Left renal cortex interstitium (tissue), 4 donors: Measurements from ENCODE around the gene GRAMD4. TPM values are rescaled to one million over a fixed set of nuclear protein-coding genes. Genes with fewer than 3 reads are reported as not detected.

Experiments used
- DNase-seq, 4 donors: peaks; one replicate each; pipeline ENCODE4 v3.0.0-alpha.2; 2013; ENCODE audit warnings: low read depth in 4 of 4, low spot score in 2 of 4, missing footprints in 1 of 4
- polyA plus RNA-seq, 4 donors: library from polyadenylated mRNA; unstranded; fragments of 120-200 nt; gene quantifications; one replicate each; pipeline ENCODE4 v1.2.1, GENCODE V29; 2013; ENCODE audit not compliant: insufficient read length in 4 of 4

Gene GRAMD4
- polyA plus RNA-seq, 4 donors: 18.5 to 25.1 (median 22.0) TPM

- DNase-seq: no peak
Observed at GRCh38 chr22:46679706-46680269, 59.6 kb downstream of the GRAMD4 start.

- no peak for DNase-seq
Observed at GRCh38 chr22:46681010-46681409, 60.8 kb downstream of the GRAMD4 start.

DNA sequence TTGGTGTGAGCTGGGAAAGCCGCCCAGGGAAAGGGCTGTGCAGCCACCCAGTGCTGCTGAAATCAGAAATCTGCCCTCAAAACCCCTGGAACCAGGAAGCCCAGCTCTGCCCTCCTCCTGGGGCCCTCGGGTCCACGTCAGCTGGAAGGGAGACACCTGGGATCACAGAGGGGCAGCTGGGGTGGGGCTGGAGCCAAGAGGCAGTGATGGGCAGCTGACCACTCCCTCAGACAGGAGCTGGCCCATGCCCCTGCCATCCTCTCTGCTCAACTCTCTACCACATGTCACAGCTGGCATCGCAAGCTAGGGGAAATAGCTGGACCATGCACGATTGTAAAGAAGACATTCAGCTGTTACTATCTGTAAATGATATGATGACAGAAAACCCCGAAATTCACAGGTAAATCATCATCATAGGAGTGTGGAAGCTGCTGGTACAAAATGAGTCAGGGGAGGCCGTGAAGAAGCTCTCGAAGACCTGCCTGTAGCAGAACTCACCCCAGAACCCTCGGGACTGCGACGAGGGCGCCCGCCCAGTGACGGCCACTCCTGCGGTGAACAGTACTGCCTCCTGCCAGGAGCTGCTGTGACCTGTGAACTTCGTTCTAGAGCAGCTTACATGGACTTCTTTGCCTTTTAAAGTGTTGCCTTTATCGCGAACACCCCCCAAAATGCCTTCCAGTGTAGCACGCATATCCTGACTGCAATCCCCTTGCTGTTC lies 62.0 kb downstream of the GRAMD4 start:
- DNase-seq: no peak

GRCh38 chr22:46684706-46685105 lies 64.5 kb downstream of the GRAMD4 start:
- no peak for DNase-seq

DNA sequence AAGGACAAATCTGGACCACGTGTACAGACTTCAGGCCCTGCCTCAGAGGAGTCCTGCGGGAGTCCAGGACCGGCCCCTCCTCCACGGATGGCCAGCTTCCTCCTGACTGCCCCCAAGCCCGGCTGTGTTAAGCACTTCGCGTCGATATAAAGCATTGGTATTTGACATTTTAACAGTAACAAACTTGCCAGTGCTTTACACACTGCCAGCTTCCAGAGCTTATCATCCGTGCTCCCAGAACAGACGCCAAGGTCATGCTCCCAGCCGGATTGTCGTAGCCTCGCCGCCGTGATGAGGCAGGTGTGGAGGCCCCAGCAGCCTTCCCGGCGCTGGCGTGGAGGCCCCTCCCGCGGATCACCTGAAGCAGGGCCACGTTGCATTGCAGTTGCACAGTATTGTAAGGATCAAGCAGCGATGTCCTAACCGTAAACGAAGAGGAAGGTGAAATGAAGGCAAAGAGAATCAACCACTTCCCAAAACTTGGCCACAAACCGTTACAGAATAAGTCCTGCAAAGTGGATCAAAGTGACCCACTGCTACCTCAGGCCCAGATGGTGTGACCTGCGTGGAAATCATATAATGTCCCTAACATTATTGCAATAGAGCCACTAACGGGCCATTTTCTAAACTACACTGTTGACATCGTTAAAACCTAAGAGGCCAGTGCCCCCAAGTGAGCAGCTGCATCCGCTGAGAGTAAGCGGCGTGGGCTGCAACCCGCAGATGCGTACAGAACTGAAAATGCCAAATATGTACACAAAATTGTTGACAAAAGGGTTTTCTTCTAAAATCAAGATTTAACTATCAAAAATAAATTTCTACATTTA lies 66.2 kb downstream of the GRAMD4 start:
- no peak for DNase-seq

- DNase-seq: no peak
Observed at GRCh38 chr22:46687048-46687444, 66.9 kb downstream of the GRAMD4 start.

- DNase-seq: no peak
Observed at GRCh38 chr22:46687460-46687859, 67.3 kb downstream of the GRAMD4 start.

DNA sequence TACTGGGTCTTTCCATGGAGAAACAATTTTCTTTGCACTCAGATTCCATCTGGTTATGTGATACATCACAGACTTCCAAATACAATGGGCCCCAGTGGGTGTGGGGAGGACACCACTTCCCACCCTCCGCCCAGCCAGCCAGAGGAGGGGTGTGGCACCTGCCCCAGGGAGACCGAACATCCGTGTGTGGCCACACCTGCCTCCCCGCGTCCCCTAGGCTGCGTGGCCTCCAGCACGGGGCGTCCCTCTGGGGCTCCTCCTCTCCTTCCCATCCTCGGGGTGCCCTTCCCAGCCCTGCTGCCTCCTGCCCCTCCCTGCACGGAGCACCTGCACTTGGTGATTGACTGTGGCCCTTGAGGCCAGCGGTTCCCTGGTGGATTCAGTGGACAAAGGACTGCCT lies 68.8 kb downstream of the GRAMD4 start:
- no peak for DNase-seq

- DNase-seq: no peak
Observed at GRCh38 chr22:46690146-46690545, 70.0 kb downstream of the GRAMD4 start.

DNA sequence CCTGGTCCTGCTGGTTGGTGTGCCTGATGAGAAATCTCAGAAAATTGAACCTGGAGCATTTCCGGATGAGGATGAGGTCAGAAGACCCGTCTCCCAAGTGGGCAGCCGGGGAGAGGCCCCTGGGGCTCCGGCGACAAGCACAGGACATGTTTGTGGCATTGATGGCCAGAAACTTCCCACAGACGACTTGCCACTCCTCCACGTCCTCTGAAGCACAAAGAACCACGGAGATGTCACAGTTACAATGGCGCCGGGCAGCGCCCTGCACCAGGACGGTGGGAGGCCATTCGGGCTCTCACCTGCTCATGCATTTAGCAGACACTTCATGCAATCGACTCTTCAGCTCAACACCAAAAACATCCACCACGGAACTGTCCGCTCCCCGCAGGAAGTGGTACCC lies 71.4 kb downstream of the GRAMD4 start:
- no peak for DNase-seq

GRCh38 chr22:46693634-46694415 lies 73.6 kb downstream of the GRAMD4 start:
- no peak for DNase-seq

DNA sequence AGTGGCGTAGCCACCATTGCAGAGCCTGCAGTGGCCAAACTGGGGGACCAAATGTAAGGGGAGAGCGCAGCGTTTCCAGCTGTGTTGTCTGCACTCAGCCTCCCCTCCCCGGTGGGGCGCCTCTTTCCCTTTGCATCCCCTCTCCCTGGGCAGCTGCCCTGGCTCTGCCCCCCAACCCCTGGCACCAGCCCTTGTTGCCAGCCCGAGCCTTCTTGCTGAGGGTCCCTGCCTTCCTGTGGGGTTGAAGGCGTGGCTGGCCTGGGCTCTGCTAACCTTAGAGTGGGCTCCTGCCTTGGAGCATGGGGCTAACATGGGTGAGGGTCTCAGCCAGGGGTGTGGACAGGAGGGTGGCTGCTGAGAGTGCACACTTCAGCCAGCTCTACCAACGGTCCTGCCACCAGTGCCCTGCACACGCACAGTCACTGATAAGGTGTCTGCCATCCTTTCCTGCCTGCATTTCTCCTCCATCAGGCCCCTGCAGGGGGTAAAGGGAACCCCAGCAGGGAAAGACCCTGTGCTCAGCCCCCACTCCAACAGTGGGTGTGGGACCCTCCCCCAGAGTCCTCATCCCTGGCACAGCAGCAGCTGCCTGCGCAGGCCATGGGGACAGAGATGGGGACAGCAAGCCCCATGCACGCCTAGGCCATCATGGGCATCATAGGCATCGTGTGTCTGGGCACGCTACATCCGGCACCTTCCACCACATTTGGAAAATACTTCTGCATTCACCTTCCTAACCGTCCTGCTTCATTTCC lies 74.4 kb downstream of the GRAMD4 start:
- DNase-seq: no peak

- DNase-seq: no peak
Observed at GRCh38 chr22:46695346-46696228, 75.4 kb downstream of the GRAMD4 start.

- no peak for DNase-seq
Observed at GRCh38 chr22:46696229-46696518, 76.0 kb downstream of the GRAMD4 start.

- no peak for DNase-seq
Observed at GRCh38 chr22:46696614-46697013, 76.4 kb downstream of the GRAMD4 start.

DNA sequence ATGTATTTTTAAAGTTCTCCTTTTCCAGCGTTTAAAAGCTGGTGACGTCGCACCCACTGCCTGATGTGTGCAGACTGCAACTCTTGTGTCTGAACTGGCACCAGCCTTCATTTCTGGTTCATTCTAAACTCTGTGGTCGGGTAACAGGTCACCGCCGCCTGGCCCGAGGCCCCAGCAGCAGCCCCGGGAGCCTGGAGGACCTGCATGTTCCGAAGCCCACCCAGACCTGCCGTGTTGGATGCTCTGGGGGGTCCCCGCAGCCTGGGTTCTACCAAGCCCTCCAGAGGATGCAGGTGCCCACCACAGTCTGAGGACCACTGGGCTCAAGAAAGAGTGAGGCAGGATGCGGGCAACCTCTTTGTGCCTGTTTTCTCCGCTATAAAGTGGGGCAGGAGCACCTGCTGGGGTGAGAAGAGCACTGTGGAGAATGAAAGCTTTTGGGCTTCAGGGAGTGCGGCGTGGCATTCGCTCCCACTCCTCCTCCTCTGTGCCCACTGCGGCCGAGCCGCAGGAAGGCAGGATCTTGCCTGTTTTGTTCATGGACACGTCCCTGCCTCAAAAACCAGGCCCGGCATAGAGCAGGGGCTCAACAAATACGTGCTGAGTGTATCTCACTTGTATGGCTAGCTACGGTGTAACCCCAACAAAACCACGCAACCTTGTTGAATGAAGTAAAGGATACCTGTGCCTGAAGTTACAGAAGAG lies 77.8 kb downstream of the GRAMD4 start:
- DNase-seq: no peak

GRCh38 chr22:46699091-46699490 lies 78.9 kb downstream of the GRAMD4 start:
- no peak for DNase-seq

- DNase-seq: no peak
Observed at GRCh38 chr22:46701262-46701661, 81.1 kb downstream of the GRAMD4 start.
